Loucy (cell line): Measurements from ENCODE around the gene TMEM121.

ENCODE experiments used
- H2AFZ ChIP-seq: fragments of 200-600 bp; sonication (generic); 2 replicates; pipeline ENCODE4 v1.6.0; 2016; ENCODE audit warnings: antibody characterized with exemption, mild to moderate bottlenecking, low read length, moderate library complexity
- H3F3A ChIP-seq: fragments of 200-600 bp; 2 replicates; pipeline ENCODE4 v1.6.0; 2016; ENCODE audit warnings: antibody characterized with exemption, low read depth, mild to moderate bottlenecking
- H3K27me3 ChIP-seq: fragments of 200-600 bp; sonication (generic); 2 replicates; pipeline ENCODE4 v1.6.1; 2014; ENCODE audit warnings: low read length, mild to moderate bottlenecking; ENCODE audit not compliant: insufficient read depth, poor library complexity, severe bottlenecking
- H3K36me3 ChIP-seq: fragments of 200-600 bp; sonication (generic); 2 replicates; pipeline ENCODE4 v1.6.1; 2016; ENCODE audit warnings: low read length; ENCODE audit not compliant: insufficient read depth
- H3K4me1 ChIP-seq: fragments of 200-600 bp; sonication (generic); 2 replicates; pipeline ENCODE4 v1.5.1; 2014; ENCODE audit warnings: low read length, mild to moderate bottlenecking; ENCODE audit not compliant: insufficient read depth, poor library complexity, severe bottlenecking
- H3K4me2 ChIP-seq: fragments of 200-600 bp; sonication (generic); 2 replicates; pipeline ENCODE4 v1.6.0; 2014; ENCODE audit warnings: antibody characterized with exemption, low read length, low read depth, mild to moderate bottlenecking; ENCODE audit not compliant: poor library complexity, severe bottlenecking
- H3K4me3 ChIP-seq: fragments of 200-600 bp; sonication (generic); 2 replicates; pipeline ENCODE4 v1.5.1; 2014; ENCODE audit warnings: low read length, mild to moderate bottlenecking, mixed read lengths; ENCODE audit not compliant: poor library complexity, severe bottlenecking
- H3K79me2 ChIP-seq: fragments of 200-600 bp; sonication (generic); 2 replicates; pipeline ENCODE4 v1.6.1; 2014; ENCODE audit warnings: low read length; ENCODE audit not compliant: insufficient read depth
- H3K9ac ChIP-seq: fragments of 200-600 bp; sonication (generic); 2 replicates; pipeline ENCODE4 v1.6.0; 2014; ENCODE audit warnings: mild to moderate bottlenecking, low read depth, low read length, moderate library complexity; ENCODE audit not compliant: poor library complexity, severe bottlenecking
- H3K9me2 ChIP-seq: fragments of 200-600 bp; sonication (generic); replicated peaks from 2 replicates; pipeline ENCODE4 v1.6.1; 2016; ENCODE audit warnings: low read depth, low read length, mixed read lengths
- H3K9me3 ChIP-seq: fragments of 200-600 bp; sonication (generic); 2 replicates; pipeline ENCODE4 v1.6.1; 2014; ENCODE audit warnings: mild to moderate bottlenecking, antibody characterized with exemption, low read length, low read depth; ENCODE audit not compliant: insufficient read depth
- H4K20me1 ChIP-seq: fragments of 200-600 bp; sonication (generic); 2 replicates; pipeline ENCODE4 v1.6.0; 2014; ENCODE audit warnings: antibody characterized with exemption, low read length, mild to moderate bottlenecking; ENCODE audit not compliant: insufficient read depth, poor library complexity, severe bottlenecking
- CTCF ChIP-seq: fragments of 200-600 bp; sonication (generic); conservative IDR thresholded peaks from 2 replicates; pipeline ENCODE4 v1.5.1; 2014; ENCODE audit warnings: mild to moderate bottlenecking, antibody characterized with exemption, low read length
- EZH2phosphoT487 ChIP-seq: fragments of 200-600 bp; IDR thresholded peaks from 2 replicates; pipeline ENCODE4 v1.6.1; 2018; ENCODE audit warnings: antibody characterized with exemption, mild to moderate bottlenecking, moderate library complexity, borderline replicate concordance

Gene TMEM121

GRCh38 chr14:105526776-105527380 is 495 bp downstream of the TMEM121 start:
- H3F3A ChIP-seq = no peaks in the 10 kb centered on the region
- peak overlapping the region; percentile 80 for H3K4me3 ChIP-seq
- H3K4me2 ChIP-seq = peak overlapping the region; percentile 79
- H2AFZ ChIP-seq = no peak overlapping the region
- TF ChIP-seq EZH2phosphoT487 (no peak), CTCF (no peak)
- H4K20me1 ChIP-seq = no peaks in the 10 kb centered on the region
- no peaks in the 10 kb centered on the region for H3K79me2 ChIP-seq
- no peaks in the 10 kb centered on the region for H3K27me3 ChIP-seq
- H3K9me2 ChIP-seq = no peaks in the 10 kb centered on the region
- no peaks in the 10 kb centered on the region for H3K9me3 ChIP-seq
- H3K36me3 ChIP-seq = no peaks in the 10 kb centered on the region
- H3K9ac ChIP-seq = peak overlapping the region; percentile 53
- H3K4me1 ChIP-seq = peaks cover 10% of the 10 kb centered on the region

GRCh38 chr14:105527381-105527825 is 1.0 kb downstream of the TMEM121 start:
- no peaks in the 10 kb centered on the region for H3K27me3 ChIP-seq
- no peaks in the 10 kb centered on the region for H3F3A ChIP-seq
- no peaks in the 10 kb centered on the region for H3K9me3 ChIP-seq
- no peaks in the 10 kb centered on the region for H3K9me2 ChIP-seq
- no peaks in the 10 kb centered on the region for H3K79me2 ChIP-seq
- peak overlapping the region; percentile 95 for H3K9ac ChIP-seq
- peak overlapping the region; percentile 84; the same call in 1 of the 2 replicates for H2AFZ ChIP-seq
- peak overlapping the region; percentile 80 for H3K4me3 ChIP-seq
- H3K4me2 ChIP-seq = peak overlapping the region; percentile 79
- H3K4me1 ChIP-seq = peaks cover 10% of the 10 kb centered on the region
- TF ChIP-seq CTCF (no peak), EZH2phosphoT487 (no peak)
- H3K36me3 ChIP-seq = no peaks in the 10 kb centered on the region
- no peaks in the 10 kb centered on the region for H4K20me1 ChIP-seq

GRCh38 chr14:105527826-105528585 is 1.6 kb downstream of the TMEM121 start:
- peak overlapping the region; percentile 95 for H3K9ac ChIP-seq
- no peaks in the 10 kb centered on the region for H4K20me1 ChIP-seq
- H3K79me2 ChIP-seq = no peaks in the 10 kb centered on the region
- H3K9me3 ChIP-seq = no peaks in the 10 kb centered on the region
- peak overlapping the region; percentile 80 for H3K4me3 ChIP-seq
- H3K9me2 ChIP-seq = no peaks in the 10 kb centered on the region
- no peaks in the 10 kb centered on the region for H3K36me3 ChIP-seq
- H3K27me3 ChIP-seq = no peaks in the 10 kb centered on the region
- H3F3A ChIP-seq = no peaks in the 10 kb centered on the region
- peak overlapping the region; percentile 84 for H2AFZ ChIP-seq
- peak overlapping the region; percentile 79 for H3K4me2 ChIP-seq
- TF ChIP-seq CTCF (peak; percentile 66), EZH2phosphoT487 (no peak)
- peaks cover 12% of the 10 kb centered on the region for H3K4me1 ChIP-seq
